Stimulated activated memory B cell treated with anti-CD40 and anti-IgM and Interleukin-4, amounts not matched to agents 10 μg/mL and 1 μg/mL and 100 μg/mL, for 72 hours (primary cell): ENCODE results near the gene SLAMF8.

Experiments used
- ATAC-seq: fragments of 150-1000 bp; cut with Tn5 transposase; 2 replicates; pipeline ENCODE4 v1.10.0; 2021
- H3K27ac Mint-ChIP-seq: one replicate; pipeline ENCODE4 v1.8.0; 2022; ENCODE audit warnings: mild to moderate bottlenecking, mixed read lengths
- H3K27me3 Mint-ChIP-seq: one replicate; pipeline ENCODE4 v1.8.0; 2022; ENCODE audit warnings: mixed read lengths
- H3K36me3 Mint-ChIP-seq: one replicate; pipeline ENCODE4 v1.8.0; 2022; ENCODE audit warnings: mixed read lengths
- H3K4me1 Mint-ChIP-seq: one replicate; pipeline ENCODE4 v1.8.0; 2022; ENCODE audit warnings: mixed read lengths
- H3K4me3 Mint-ChIP-seq: one replicate; pipeline ENCODE4 v1.8.0; 2022; ENCODE audit warnings: mild to moderate bottlenecking, moderate library complexity, mixed read lengths
- H3K9me3 Mint-ChIP-seq: one replicate; pipeline ENCODE4 v1.8.0; 2022; ENCODE audit warnings: mixed read lengths

The SLAMF8 gene

DNA sequence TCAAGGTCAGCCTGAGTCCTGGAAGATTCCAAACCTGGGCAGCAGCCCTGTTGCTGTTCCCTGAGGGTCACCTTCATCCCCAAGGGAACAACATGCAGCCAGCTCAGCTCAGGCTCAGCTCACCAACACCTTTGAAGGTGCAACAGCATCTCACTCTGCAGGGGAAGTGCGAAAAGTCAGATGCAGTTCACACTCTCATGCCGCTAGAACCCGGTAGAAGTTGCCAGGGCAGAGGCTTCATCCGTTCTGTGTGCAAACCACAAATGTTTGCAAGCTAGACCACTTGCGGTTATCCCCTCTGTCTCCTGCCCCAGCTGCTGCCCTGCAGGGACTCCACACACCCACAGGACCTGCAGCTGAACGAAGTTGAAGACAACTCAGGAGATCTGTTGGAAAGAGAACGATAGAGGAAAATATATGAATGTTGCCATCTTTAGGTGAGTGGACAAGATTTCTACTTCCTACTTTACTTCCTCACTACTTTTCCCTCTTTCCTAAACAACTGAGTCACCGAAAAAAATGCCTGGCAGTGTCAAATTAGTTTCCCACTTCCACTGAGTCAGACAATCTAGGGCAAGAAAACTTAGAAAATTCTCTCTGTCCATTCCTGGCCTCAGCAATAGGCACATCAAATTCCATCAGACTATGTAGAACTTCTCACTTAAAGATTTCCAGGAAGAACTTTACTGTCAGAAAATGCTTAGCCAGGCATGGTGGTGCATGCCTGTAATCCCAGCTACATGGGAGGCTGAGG, 26.3 kb upstream of the SLAMF8 start:
- Mint-ChIP-seq H3K4me3 (no peak overlapping the region), H3K27ac (no peak overlapping the region), H3K36me3 (no peaks in the 10 kb centered on the region), H3K9me3 (no peaks in the 10 kb centered on the region), H3K4me1 (peaks cover 11% of the 10 kb centered on the region), H3K27me3 (peaks cover 38% of the 10 kb centered on the region)
- ATAC-seq: peak; percentile 56

DNA sequence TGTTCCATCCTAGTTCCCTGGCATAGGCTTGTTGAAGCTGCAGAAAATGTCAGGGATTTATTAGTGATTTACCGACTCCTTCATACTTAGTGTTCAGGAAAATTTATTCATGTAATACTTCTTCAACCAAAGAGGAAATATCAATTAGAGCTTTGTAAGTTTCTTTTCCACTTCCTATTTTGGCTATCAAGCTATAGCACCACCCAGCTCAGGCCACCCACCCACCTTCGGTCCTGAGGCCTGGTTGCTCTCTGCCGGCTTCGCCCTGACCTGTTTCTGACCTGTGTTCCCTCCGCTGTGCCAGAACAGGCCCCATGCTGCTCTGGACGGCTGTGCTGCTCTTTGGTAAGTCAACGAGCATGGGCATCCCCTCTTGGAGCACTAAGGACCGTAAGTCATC, 24.6 kb upstream of the SLAMF8 start, which contains the start of gene FCRL6:
TSS of gene FCRL6 (plus strand) at position 250 of the 400 bp plus-strand sequence. CDS start at position 315, 65 bp downstream.
- Mint-ChIP-seq H3K4me1 (peaks cover 11% of the 10 kb centered on the region), H3K4me3 (no peak within 1 kb of the TSS), H3K27me3 (peaks cover 55% of the 10 kb centered on the region), H3K27ac (no peak within 1 kb of the TSS), H3K36me3 (no peaks in the 10 kb centered on the region), H3K9me3 (no peaks in the 10 kb centered on the region)
- no peak for ATAC-seq

DNA sequence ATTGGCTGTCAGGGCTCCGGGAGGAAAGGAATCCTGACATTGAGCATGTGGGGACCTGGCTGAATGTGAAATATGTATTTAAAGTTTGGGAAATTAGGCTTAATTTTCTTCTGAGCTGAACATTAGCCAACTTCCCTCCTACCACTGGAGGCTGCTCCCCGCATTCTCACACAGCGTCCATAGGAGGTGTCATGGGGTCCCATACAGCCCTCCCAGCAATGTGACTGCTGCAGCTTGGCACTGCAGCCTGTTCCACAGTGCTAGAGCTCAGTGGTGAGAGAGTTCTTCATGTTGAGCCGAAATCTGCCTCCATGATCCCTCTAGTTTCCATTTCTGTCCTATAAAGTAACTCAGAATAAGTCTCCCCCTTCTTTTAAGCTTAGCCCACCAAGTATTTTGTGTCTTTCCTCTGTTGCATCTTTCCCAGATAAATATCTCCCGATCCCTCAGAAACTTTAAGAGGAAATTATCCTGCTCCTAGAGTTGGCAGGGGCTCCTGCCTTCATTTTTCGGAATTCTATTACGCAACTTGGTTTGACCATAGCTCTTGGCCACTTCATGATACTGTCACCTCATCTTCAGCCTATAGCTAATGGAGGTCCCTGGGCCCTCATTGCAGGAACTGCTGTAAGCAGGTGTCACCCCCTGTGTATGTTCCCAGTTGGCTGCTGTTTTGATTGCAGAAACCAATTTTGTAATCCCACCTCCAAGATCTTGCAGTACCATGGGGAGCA, 22.6 kb upstream of the SLAMF8 start:
- H3K4me1 Mint-ChIP-seq: peaks cover 11% of the 10 kb centered on the region
- ATAC-seq: no peak
- H3K4me3 Mint-ChIP-seq: no peak overlapping the region
- no peak overlapping the region for H3K27ac Mint-ChIP-seq
- H3K36me3 Mint-ChIP-seq: no peaks in the 10 kb centered on the region
- H3K9me3 Mint-ChIP-seq: no peaks in the 10 kb centered on the region
- peaks cover 73% of the 10 kb centered on the region for H3K27me3 Mint-ChIP-seq

DNA sequence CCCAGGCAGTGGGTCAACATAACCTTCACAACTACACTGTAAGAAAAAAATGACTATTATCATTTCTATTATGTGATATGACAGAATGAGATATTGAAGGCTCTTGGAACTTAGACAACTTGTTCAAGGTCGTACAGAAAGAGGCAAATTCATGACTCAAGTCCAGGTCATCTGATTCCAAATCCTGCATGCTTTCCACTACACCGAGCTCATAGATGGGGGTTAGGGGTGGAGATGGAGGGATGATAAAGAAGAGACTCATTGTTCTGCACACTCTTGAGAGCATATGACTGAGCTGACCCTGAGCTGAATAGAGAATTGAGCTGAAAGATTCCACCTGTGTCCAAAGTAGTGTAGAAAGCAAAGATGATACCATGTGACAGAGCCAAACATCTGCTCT, 21.7 kb upstream of the SLAMF8 start:
- Mint-ChIP-seq H3K27me3 (peaks cover 76% of the 10 kb centered on the region), H3K36me3 (no peaks in the 10 kb centered on the region), H3K9me3 (no peaks in the 10 kb centered on the region), H3K4me1 (peaks cover 9% of the 10 kb centered on the region), H3K27ac (no peak overlapping the region), H3K4me3 (no peak overlapping the region)
- no peak for ATAC-seq

DNA sequence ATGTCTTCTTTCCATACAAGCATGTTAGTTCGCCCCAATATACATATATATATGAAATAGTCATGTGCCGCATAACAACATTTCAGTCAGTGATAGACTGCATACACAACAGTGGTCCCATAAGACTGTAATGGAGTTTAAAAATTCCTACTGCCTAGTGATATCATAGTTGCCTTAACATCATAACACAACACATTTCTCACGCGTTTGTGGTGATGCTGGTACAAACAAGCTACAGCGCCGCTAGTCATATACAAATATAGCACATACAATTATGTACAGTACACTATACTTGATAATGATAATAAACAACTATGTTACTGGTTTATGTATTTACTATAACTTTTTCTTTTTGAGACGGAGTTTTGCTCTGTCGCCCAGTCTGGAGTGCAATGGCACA, 10.7 kb upstream of the SLAMF8 start:
- H3K27ac Mint-ChIP-seq: no peak overlapping the region
- H3K27me3 Mint-ChIP-seq: no peaks in the 10 kb centered on the region
- H3K9me3 Mint-ChIP-seq: no peaks in the 10 kb centered on the region
- no peak for ATAC-seq
- no peak overlapping the region for H3K4me3 Mint-ChIP-seq
- H3K4me1 Mint-ChIP-seq: no peaks in the 10 kb centered on the region
- no peaks in the 10 kb centered on the region for H3K36me3 Mint-ChIP-seq

DNA sequence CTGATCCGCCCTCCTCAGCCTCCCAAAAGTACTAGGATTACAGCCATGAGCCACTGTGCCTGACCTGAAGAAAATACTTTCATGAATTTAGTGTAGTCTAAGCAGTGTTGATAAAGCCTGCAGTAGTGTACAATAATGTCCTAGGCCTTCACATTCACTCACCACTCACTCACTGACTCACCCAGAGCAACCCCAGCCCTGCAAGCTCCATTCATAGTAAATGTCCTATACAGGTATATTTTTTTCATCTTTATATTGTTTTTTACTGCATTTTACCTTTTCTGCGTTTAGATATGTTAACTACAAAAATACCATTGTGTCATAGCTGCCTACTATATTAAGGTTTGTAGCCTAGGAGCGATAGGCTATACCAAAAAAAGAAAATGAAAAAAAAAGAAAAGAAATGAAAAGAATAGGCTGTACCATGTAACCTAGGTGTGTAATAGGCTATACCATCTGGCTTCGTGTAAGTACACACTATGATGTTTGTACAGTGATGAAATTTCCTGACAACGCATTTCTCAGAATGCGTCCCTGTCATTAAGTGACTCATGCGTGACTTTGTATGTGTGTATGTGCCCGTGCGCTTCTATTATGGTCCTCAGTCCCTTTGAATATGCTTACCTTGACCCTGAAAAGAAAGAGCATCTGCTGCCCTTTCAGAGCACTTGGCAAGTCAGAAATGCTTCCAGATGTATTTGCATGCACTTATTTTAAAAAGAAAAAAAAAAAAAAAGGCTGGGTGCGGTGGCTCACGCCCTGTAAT, 9.2 kb upstream of the SLAMF8 start:
- H3K4me3 Mint-ChIP-seq: no peak overlapping the region

DNA sequence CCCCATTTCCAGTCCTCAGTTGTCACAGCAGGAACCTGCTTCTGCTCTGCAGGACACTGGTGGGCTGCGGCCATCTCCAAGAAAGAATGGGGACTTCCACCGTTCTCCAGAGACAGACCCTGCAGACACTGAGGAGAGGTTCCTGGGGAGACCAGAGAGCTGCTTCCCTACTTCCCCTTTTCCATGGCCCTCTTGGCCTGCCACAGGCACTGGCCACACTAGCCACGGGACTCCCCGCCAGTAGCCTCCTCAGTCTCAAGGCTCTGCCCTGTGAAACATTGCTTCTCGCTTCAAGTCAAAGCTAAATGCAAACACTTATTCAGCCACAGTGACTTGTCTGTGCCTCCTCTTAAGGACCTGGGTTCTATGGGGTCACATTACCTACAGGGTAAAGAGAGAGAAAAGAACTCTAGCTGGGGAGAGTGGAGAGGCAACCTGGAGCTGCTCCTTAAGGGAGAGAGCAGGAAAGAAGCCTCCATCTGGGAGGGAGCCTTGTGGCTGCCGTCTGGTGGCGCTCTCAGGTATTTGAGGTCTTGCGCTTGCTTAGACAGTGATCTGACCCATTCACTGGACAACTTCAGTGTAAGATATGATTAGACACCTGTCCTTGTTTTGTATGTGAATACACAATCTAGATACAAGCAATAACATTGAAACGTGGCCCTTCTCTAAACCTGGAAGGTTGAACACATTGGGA, 5.4 kb upstream of the SLAMF8 start:
- Mint-ChIP-seq H3K27me3 (peaks cover 48% of the 10 kb centered on the region), H3K27ac (no peak overlapping the region), H3K4me3 (no peak overlapping the region), H3K4me1 (peaks cover 6% of the 10 kb centered on the region), H3K9me3 (no peaks in the 10 kb centered on the region), H3K36me3 (no peaks in the 10 kb centered on the region)
- ATAC-seq: no peak

More for the DNA sequence above, 9.2 kb upstream of the SLAMF8 start:
- peaks cover 9% of the 10 kb centered on the region for H3K27me3 Mint-ChIP-seq
- no peaks in the 10 kb centered on the region for H3K9me3 Mint-ChIP-seq
- no peak overlapping the region for H3K27ac Mint-ChIP-seq
- H3K36me3 Mint-ChIP-seq: no peaks in the 10 kb centered on the region
- H3K4me1 Mint-ChIP-seq: no peaks in the 10 kb centered on the region
- no peak for ATAC-seq

DNA sequence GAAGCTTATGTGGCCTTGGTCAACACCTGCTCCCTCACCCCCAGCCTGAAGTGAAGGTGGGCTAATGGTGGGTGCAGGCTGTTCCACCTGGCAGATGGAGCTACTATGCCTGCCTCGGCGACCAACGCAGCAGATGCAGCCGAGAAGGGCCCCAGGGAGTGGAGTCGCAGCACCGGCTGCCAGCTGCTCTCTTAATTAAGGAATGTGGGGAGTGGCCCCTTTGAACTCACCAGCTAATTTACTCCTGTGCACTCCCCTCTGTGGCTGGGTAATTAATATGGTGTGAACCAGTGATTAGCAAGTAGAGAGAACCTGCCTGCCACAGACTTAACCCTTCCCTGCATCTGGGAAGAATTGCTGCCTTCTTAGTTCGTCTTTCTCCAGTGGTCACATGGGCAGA, 3.3 kb upstream of the SLAMF8 start:
- ATAC-seq: no peak
- Mint-ChIP-seq H3K27ac (no peak overlapping the region), H3K4me1 (peaks cover 16% of the 10 kb centered on the region), H3K27me3 (peaks cover 58% of the 10 kb centered on the region), H3K36me3 (no peaks in the 10 kb centered on the region), H3K9me3 (no peaks in the 10 kb centered on the region), H3K4me3 (no peak overlapping the region)

DNA sequence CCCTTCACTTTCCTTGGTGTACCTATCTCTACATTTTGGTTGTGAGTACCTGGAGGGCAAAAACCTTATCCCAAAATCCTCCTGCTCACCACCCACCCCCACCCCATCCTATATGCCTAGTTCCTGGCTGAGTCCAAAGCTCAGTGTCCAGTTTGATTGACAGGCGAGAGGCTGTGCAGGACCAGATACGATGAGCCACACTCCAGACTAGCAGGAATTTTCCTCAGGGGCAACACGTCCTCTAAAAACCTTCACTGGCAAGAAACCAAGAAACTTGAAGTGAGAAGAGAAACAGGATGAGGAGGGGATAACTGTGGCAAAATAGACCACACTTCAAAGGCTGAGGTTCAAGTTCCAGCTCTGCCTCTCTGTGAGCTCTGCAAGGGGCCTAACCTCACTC, 1.1 kb upstream of the SLAMF8 start:
- Mint-ChIP-seq H3K27ac (no peak overlapping the region), H3K4me3 (no peak overlapping the region), H3K9me3 (no peaks in the 10 kb centered on the region), H3K36me3 (no peaks in the 10 kb centered on the region), H3K27me3 (peaks cover 58% of the 10 kb centered on the region), H3K4me1 (peaks cover 28% of the 10 kb centered on the region)
- no peak for ATAC-seq

DNA sequence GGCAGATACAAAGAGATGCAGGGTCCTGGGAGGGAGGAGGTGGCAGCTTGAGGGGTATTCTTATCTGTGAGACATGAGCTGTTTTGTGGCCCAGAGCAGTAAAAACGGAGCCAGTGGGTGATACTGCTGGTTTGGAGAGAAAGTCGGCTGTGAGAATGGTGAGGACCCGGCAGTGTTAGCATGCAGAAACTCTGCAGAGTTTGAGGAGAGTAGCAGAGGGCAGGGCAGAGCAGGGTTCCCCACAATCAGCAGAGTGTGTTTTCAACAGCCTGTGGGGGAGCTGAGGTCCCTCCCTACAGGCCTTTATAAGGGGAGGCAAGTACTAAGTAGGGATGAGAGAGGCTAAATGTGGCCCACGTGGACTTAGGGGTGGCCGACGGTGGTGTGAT, 423 bp downstream of the SLAMF8 start:
- ATAC-seq: no peak
- H3K27me3 Mint-ChIP-seq: peaks cover 52% of the 10 kb centered on the region
- peaks cover 28% of the 10 kb centered on the region for H3K4me1 Mint-ChIP-seq
- no peaks in the 10 kb centered on the region for H3K36me3 Mint-ChIP-seq
- no peak overlapping the region for H3K27ac Mint-ChIP-seq
- no peak overlapping the region for H3K4me3 Mint-ChIP-seq
- no peaks in the 10 kb centered on the region for H3K9me3 Mint-ChIP-seq

DNA sequence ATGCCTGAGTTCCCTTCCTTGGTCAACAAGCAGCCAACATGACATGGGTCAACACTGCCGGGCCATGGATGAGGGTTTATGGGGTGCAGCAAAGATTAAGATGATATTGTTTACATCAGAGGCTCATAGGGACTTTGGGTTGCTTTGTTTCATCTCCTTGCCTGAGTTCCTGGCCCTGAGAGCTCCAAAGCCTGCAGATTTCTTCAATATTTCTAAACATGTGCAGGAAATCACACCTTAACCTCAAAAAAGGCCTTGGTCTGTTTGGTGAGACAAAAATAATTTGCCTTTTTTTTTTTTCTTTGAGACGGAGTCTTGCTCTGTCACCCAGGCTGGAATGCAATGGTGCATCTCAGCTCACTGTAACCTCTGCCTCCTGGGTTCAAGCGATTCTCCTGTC, 876 bp downstream of the SLAMF8 start:
- Mint-ChIP-seq H3K36me3 (no peaks in the 10 kb centered on the region), H3K9me3 (no peaks in the 10 kb centered on the region), H3K27me3 (peaks cover 48% of the 10 kb centered on the region), H3K27ac (no peak overlapping the region), H3K4me1 (peaks cover 28% of the 10 kb centered on the region), H3K4me3 (no peak overlapping the region)
- no peak for ATAC-seq

DNA sequence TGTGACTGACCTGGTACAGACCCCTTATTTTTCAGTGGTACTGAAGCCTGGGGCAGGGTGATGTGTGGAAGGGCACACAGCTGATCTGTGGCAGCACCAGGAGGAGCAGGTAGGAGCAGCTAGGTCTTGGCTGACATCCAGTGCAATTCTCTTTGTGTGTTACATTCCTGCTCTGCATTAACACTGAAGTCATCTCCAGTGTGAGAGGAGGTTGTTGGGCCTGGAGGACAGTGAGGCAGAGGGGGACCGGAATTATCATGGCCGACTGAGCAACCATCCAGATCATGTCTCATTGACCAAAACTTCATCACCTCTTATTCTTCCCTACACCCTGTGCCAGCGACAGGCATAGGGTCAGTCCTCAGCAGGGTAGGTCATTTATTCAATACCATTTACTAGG, 1.5 kb downstream of the SLAMF8 start:
- no peaks in the 10 kb centered on the region for H3K9me3 Mint-ChIP-seq
- no peak overlapping the region for H3K4me3 Mint-ChIP-seq
- peaks cover 28% of the 10 kb centered on the region for H3K4me1 Mint-ChIP-seq
- H3K27me3 Mint-ChIP-seq: peaks cover 41% of the 10 kb centered on the region
- H3K36me3 Mint-ChIP-seq: no peaks in the 10 kb centered on the region
- ATAC-seq: no peak
- no peak overlapping the region for H3K27ac Mint-ChIP-seq

DNA sequence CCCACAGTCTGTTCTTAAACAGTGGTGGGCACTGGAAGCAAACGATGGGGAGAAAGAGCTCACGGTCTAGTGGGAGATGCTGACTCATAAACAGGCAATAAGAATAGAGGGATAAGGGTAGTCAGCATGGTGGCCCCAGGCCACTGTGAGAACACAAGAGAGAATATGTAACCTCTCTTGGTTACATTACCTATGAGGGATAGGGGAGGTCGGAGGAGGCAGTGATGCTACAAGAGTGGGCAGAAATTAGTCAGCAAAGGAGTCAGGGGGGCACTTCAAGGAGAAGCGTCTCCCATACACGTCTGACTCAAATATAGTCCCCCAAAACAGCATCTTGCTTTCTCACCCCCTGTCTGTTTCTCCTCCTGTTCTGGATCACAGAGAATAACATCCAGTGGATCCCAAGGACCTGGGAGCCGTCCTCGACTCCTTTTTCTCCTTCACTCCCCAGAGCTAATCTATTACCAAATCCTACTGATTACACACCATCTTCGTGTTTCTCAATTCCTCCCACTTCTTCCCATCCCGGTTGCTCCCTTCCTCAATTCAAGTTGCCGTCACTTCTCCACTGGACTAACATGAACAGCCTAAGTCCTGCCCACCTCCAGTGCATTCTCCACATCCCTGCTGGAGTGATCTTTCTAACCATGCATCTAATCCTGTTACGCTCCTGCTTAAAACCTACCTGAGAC, 2.1 kb downstream of the SLAMF8 start:
- H3K9me3 Mint-ChIP-seq: no peaks in the 10 kb centered on the region
- no peak overlapping the region for H3K4me3 Mint-ChIP-seq
- no peak for ATAC-seq
- H3K36me3 Mint-ChIP-seq: no peaks in the 10 kb centered on the region
- H3K27ac Mint-ChIP-seq: no peak overlapping the region
- peaks cover 36% of the 10 kb centered on the region for H3K27me3 Mint-ChIP-seq
- peaks cover 28% of the 10 kb centered on the region for H3K4me1 Mint-ChIP-seq

DNA sequence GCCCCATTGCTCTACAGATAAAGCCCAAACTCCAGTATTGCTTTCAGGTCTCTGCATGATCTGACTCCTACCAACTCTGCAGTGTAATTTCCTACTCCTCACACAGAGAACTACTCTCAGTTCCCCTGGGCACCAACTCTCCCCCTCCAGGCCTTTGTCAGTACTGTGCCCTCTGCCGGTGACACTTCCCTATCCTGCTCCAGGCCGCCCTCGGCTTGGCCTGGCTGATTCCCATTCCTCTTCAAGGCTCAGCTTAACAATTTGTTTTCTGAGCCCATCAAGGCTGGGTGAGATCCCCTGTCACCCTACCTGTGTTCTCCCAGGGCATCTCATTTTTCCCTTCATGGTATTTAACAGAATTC, 2.6 kb downstream of the SLAMF8 start:
- H3K36me3 Mint-ChIP-seq: no peaks in the 10 kb centered on the region
- H3K4me1 Mint-ChIP-seq: peaks cover 28% of the 10 kb centered on the region
- H3K27me3 Mint-ChIP-seq: peaks cover 30% of the 10 kb centered on the region
- peak; percentile 86 for ATAC-seq
- no peak overlapping the region for H3K4me3 Mint-ChIP-seq
- H3K27ac Mint-ChIP-seq: no peak overlapping the region
- no peaks in the 10 kb centered on the region for H3K9me3 Mint-ChIP-seq
